Prostate gland (tissue), 2 donors: ENCODE results near the gene ZNF683. TPM values are rescaled to one million over a fixed set of nuclear protein-coding genes. Genes with fewer than 3 reads are reported as not detected.

Experiments used
- DNase-seq: peaks from one replicate; pipeline ENCODE4 v3.0.0-alpha.2; 2019; ENCODE audit warnings: low spot score
- H3K27ac ChIP-seq, 2 donors: fragments of 200-600 bp; sonication (generic); 2 replicates each; pipeline ENCODE4 v1.5.1; 2017 to 2019
- H3K27me3 ChIP-seq: fragments of 200-600 bp; sonication (generic); replicated peaks from 2 replicates; pipeline ENCODE4 v1.5.1; 2019; ENCODE audit not compliant: insufficient read depth
- H3K36me3 ChIP-seq, 2 donors: fragments of 200-600 bp; sonication (generic); 1 replicate in 1 of 2; 2 replicates in 1 of 2; pipeline versions ENCODE4 v1.5.1 to v1.8.1; 2017 to 2019
- H3K4me1 ChIP-seq: fragments of 200-600 bp; sonication (generic); replicated peaks from 2 replicates; pipeline ENCODE4 v1.5.1; 2019
- H3K4me3 ChIP-seq, 2 donors: fragments of 200-600 bp; sonication (generic); 2 replicates each; pipeline ENCODE4 v1.5.1; 2017 to 2019
- H3K9me3 ChIP-seq: fragments of 200-600 bp; sonication (generic); 2 replicates; pipeline ENCODE4 v1.5.1; 2017
- CTCF ChIP-seq, 4 experiments: fragments of 200-600 bp in 2 of 4; fragments of 450-650 bp in 2 of 4; sonication (generic) in 2 of 4; IDR thresholded peaks; 1 replicate in 3 of 4; 2 replicates in 1 of 4; pipeline ENCODE4 v1.5.1; 2016 to 2019; ENCODE audit warnings: antibody characterized with exemption in 4 of 4, mild to moderate bottlenecking in 2 of 4, moderate library complexity in 2 of 4
- POLR2A ChIP-seq: fragments of 450-650 bp; IDR thresholded peaks from one replicate; pipeline ENCODE4 v1.6.1; 2016; ENCODE audit warnings: antibody characterized with exemption, mild to moderate bottlenecking
- POLR2AphosphoS5 ChIP-seq: sonication (generic); formaldehyde crosslinking; IDR thresholded peaks from one replicate; pipeline ENCODE4 v1.6.1; 2017; ENCODE audit warnings: antibody characterized with exemption
- WGBS: methylation state at CpG from one replicate; pipeline ENCODE4 v1.1.5; 2018; 5-methylcytosine and 5-hydroxymethylcytosine counted together
- intact Hi-C: fragments of 100-400 bp; cut with DNase I; formaldehyde crosslinking; loops from one replicate; pipeline ENCODE4 v1.14.2; 2022
- total RNA-seq, 2 donors: library from RNA; depleted of rRNA; stranded (reverse); fragments of >200 nt; gene quantifications; one replicate each; pipeline ENCODE4 v1.1.0, GENCODE V29; 2016

The ZNF683 gene
- total RNA-seq, 2 donors from 2014 or later: 4.8 TPM; not detected in 1

- Histone ChIP-seq H3K9me3 (no peaks in the 10 kb centered on the region), H3K27me3 (peaks cover 34% of the 10 kb centered on the region), H3K4me1 (no peaks in the 10 kb centered on the region), H3K4me3 (no peak overlapping the region), H3K36me3 (no peaks in the 10 kb centered on the region), H3K27ac (no peak overlapping the region)
- TF ChIP-seq POLR2A: no peak
- TF ChIP-seq CTCF (IDR thresholded peaks at IDR 0.05): no peak
- no peak for TF ChIP-seq POLR2AphosphoS5
- 20% methylated on average over 9 of the region's 9 CpGs for WGBS
- DNase-seq: no peak
- intact Hi-C loops: no loop called here
Observed at GRCh38 chr1:26412180-26412840, 39.8 kb upstream of the ZNF683 start.

DNA sequence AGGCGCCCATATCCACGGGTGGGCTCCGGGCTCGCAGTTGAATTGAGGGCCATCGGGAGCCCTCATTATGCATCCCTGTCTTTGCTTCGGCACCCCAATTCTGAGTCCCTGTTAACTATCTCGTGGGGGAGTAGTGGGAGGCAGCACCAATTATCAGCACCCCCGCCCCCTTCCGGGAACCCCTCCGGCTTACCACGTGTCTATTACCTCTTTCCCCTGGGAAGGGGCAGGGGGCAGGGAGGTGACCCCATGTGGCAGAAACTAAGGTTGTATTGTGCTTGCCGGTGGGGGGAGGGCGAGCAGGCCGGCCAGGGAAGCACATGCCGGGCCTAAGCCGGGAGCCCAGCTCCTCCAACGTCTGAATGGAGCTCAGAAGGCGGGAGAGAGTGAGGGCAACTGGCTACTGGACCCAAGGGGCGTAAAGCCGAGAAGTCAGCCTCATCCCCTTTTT lies 39.1 kb upstream of the ZNF683 start:
- Histone ChIP-seq H3K4me3 (no peak overlapping the region), H3K4me1 (no peaks in the 10 kb centered on the region), H3K36me3 (no peaks in the 10 kb centered on the region), H3K27me3 (peaks cover 34% of the 10 kb centered on the region), H3K9me3 (no peaks in the 10 kb centered on the region), H3K27ac (no peak overlapping the region)
- no peak for DNase-seq
- intact Hi-C loops: no loop called here
- WGBS: 14% methylated on average over 20 of the region's 20 CpGs
- TF ChIP-seq POLR2A (no peak), CTCF (IDR thresholded peaks at IDR 0.05) (no peak), POLR2AphosphoS5 (no peak)

GRCh38 chr1:26410706-26411623 lies 38.4 kb upstream of the ZNF683 start, which contains the start of gene LIN28A:
Gene LIN28A, plus strand, starts transcription at chr1:26410817. Its CDS starts 75 bp downstream, at chr1:26410892.
- peaks cover 34% of the 10 kb centered on the region for H3K27me3 ChIP-seq

DNA sequence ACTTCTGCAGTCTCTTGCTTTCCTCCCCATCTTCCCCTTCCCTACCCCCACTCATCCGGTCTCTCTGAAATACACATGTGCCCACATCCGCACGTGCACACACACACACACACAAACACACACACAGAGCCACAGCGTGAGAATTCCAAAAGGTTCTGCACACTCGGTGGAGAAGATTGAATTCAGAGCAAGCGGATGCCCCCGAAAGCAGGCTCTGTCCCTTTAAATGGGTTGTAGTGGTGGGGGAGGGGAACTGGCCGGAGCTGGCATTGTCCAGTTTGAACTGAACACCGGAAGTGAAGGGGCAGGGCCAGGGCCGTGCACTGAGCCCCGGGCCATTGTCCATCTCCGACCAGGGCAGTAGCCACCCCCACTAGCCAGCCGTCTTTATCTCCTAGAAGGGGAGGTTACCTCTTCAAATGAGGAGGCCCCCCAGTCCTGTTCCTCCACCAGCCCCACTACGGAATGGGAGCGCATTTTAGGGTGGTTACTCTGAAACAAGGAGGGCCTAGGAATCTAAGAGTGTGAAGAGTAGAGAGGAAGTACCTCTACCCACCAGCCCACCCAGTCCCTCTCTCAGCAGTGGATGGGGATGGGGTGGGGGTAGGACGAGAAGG lies 36.7 kb upstream of the ZNF683 start:
- intact Hi-C loops: no loop called here
- 3% methylated on average over 16 of the region's 16 CpGs for WGBS
- H3K36me3 ChIP-seq: no peaks in the 10 kb centered on the region
- no peaks in the 10 kb centered on the region for H3K4me1 ChIP-seq
- no peak for TF ChIP-seq POLR2AphosphoS5
- no peak for TF ChIP-seq POLR2A
- TF ChIP-seq CTCF (IDR thresholded peaks at IDR 0.05): no peak
- H3K4me3 ChIP-seq: no peak overlapping the region
- peaks cover 34% of the 10 kb centered on the region for H3K27me3 ChIP-seq
- no peak overlapping the region for H3K27ac ChIP-seq
- H3K9me3 ChIP-seq: no peaks in the 10 kb centered on the region
- DNase-seq: no peak

More at GRCh38 chr1:26410706-26411623, 38.4 kb upstream of the ZNF683 start, which contains the start of gene LIN28A:
- intact Hi-C loops: no loop called here
- DNase-seq: no peak
- 2% methylated on average over 62 of the region's 70 CpGs for WGBS
- H3K27ac ChIP-seq: no peak within 1 kb of the TSS
- TF ChIP-seq CTCF (IDR thresholded peaks at IDR 0.05) (no peak), POLR2A (no peak), POLR2AphosphoS5 (no peak)
- H3K4me1 ChIP-seq: no peaks in the 10 kb centered on the region
- no peaks in the 10 kb centered on the region for H3K9me3 ChIP-seq
- H3K36me3 ChIP-seq: no peaks in the 10 kb centered on the region
- no peak within 1 kb of the TSS for H3K4me3 ChIP-seq
